H1 (cell line): ENCODE data around the gene SBNO2. TPM values are rescaled to one million over a fixed set of nuclear protein-coding genes. Genes with fewer than 3 reads are reported as not detected.

Experiments used
- CTCF ChIA-PET: fragments of 300-600 bp; sonication (Branson Sonifier 250); formaldehyde crosslinking; loops from one replicate; lab custom pipeline; 2021; ENCODE audit not compliant: partially characterized antibody; lab: Charles Lee
- POLR2A ChIA-PET: fragments of 300-600 bp; sonication (Branson Sonifier 250); formaldehyde crosslinking; loops from one replicate; lab custom pipeline; 2021; ENCODE audit warnings: inconsistent platforms; ENCODE audit not compliant: partially characterized antibody; lab: Charles Lee
- DNase-seq, 2 experiments: peaks; one replicate each; pipeline versions ENCODE4 v3.0.0 to v3.0.0-alpha.2; 2010 to 2022; ENCODE audit warnings: low spot score in 2 of 2, low read depth in 1 of 2, mixed read lengths in 1 of 2
- FAIRE-seq: peaks from 2 replicates; lab custom pipeline; 2011; peaks lifted over from hg19 to GRCh38; lab: Jason Lieb, UNC
- H2AFZ ChIP-seq: 2 replicates; pipeline ENCODE4 v1.8.1; 2012; ENCODE audit warnings: low read length, inconsistent platforms
- H2AK5ac ChIP-seq: 2 replicates; pipeline ENCODE4 v1.6.1; 2013; ENCODE audit warnings: low read depth, low read length
- H2BK120ac ChIP-seq: replicated peaks from 2 replicates; pipeline ENCODE3; 2013; ENCODE audit warnings: low read depth, low read length, inconsistent platforms
- H2BK12ac ChIP-seq: 2 replicates; pipeline ENCODE4 v1.6.1; 2013; ENCODE audit warnings: low read depth, low read length
- H2BK15ac ChIP-seq: 2 replicates; pipeline ENCODE4 v1.6.1; 2013; ENCODE audit warnings: low read length
- H2BK20ac ChIP-seq: 2 replicates; pipeline ENCODE4 v1.6.1; 2013; ENCODE audit warnings: low read length
- H2BK5ac ChIP-seq: 2 replicates; pipeline ENCODE4 v1.6.1; 2013; ENCODE audit warnings: low read depth, low read length
- H3K14ac ChIP-seq: 2 replicates; pipeline ENCODE4 v1.6.1; 2013; ENCODE audit warnings: inconsistent platforms; ENCODE audit not compliant: insufficient read length
- H3K18ac ChIP-seq: 2 replicates; pipeline ENCODE4 v1.6.1; 2013; ENCODE audit warnings: low read length; ENCODE audit errors: extremely low read depth
- H3K23ac ChIP-seq: 2 replicates; pipeline ENCODE4 v1.6.1; 2013; ENCODE audit warnings: inconsistent platforms; ENCODE audit not compliant: insufficient read length
- H3K23me2 ChIP-seq: 2 replicates; pipeline ENCODE4 v1.6.1; 2013; ENCODE audit warnings: low read depth, low read length
- H3K27ac ChIP-seq: 2 replicates; pipeline ENCODE4 v1.6.1; 2011; ENCODE audit warnings: low read depth, low read length, inconsistent platforms
- H3K27me3 ChIP-seq, 4 experiments: replicated peaks in 1 of 4; 1 replicate in 1 of 4; 2 replicates in 3 of 4; pipeline versions ENCODE4 v1.6.1 to v1.8.1; 2011 to 2013; ENCODE audit warnings: low read length in 3 of 4, mild to moderate bottlenecking in 3 of 4, inconsistent platforms in 2 of 4, mixed read lengths in 2 of 4, moderate library complexity in 1 of 4; ENCODE audit not compliant: control insufficient read depth in 3 of 4, insufficient read depth in 3 of 4; ENCODE audit errors: extremely low read depth in 1 of 4
- H3K36me3 ChIP-seq, 4 experiments: 2 replicates each; pipeline versions ENCODE4 v1.6.1 to v1.8.1; 2011 to 2013; ENCODE audit warnings: mild to moderate bottlenecking in 4 of 4, low read length in 3 of 4, moderate library complexity in 2 of 4, control low read depth in 1 of 4, inconsistent platforms in 1 of 4; ENCODE audit not compliant: insufficient read depth in 4 of 4, control insufficient read depth in 2 of 4
- H3K4ac ChIP-seq: replicated peaks from 2 replicates; pipeline ENCODE3; 2013; ENCODE audit warnings: low read length, low read depth, mixed read lengths, inconsistent platforms; ENCODE audit not compliant: insufficient read length
- H3K4me1 ChIP-seq, 4 experiments: replicated peaks in 1 of 4; 1 replicate in 1 of 4; 2 replicates in 3 of 4; pipeline versions ENCODE4 v1.6.1 to v1.8.1; 2011 to 2013; ENCODE audit warnings: low read length in 3 of 4, inconsistent platforms in 2 of 4, mixed read lengths in 1 of 4; ENCODE audit not compliant: insufficient read depth in 4 of 4, control insufficient read depth in 3 of 4
- H3K4me2 ChIP-seq, 2 experiments: 2 replicates each; pipeline versions ENCODE4 v1.6.1 to v1.8.1; 2011 to 2013; ENCODE audit warnings: low read depth in 2 of 2, low read length in 2 of 2, control low read depth in 1 of 2, inconsistent platforms in 1 of 2, mild to moderate bottlenecking in 1 of 2; ENCODE audit not compliant: insufficient read depth in 1 of 2
- H3K4me3 ChIP-seq, 4 experiments: fragments of 200-600, 300-600 bp in 1 of 4; sonication (generic), shearing (Covaris generic), sonication (Bioruptor Twin) in 1 of 4; 2 replicates each; pipeline versions ENCODE4 v1.5.1 to v1.8.1; 2011 to 2016; ENCODE audit warnings: low read length in 4 of 4, low read depth in 3 of 4, control low read depth in 2 of 4, inconsistent platforms in 2 of 4, mild to moderate bottlenecking in 2 of 4, mixed read lengths in 1 of 4, moderate library complexity in 1 of 4; ENCODE audit not compliant: insufficient read depth in 2 of 4; ENCODE audit errors: extremely low read depth in 1 of 4
- H3K56ac ChIP-seq: replicated peaks from 2 replicates; pipeline ENCODE3; 2013; ENCODE audit warnings: low read depth, mild to moderate bottlenecking, mixed read lengths, low read length, inconsistent platforms; ENCODE audit not compliant: insufficient read length
- H3K79me1 ChIP-seq: 2 replicates; pipeline ENCODE4 v1.6.1; 2013; ENCODE audit warnings: low read depth, low read length, control low read depth
- H3K79me2 ChIP-seq, 2 experiments: 2 replicates each; pipeline versions ENCODE4 v1.6.1 to v1.8.1; 2012 to 2013; ENCODE audit warnings: low read length in 2 of 2, mild to moderate bottlenecking in 2 of 2, inconsistent platforms in 1 of 2; ENCODE audit not compliant: insufficient read depth in 2 of 2, control insufficient read depth in 1 of 2
- H3K9ac ChIP-seq, 4 experiments: replicated peaks in 1 of 4; 1 replicate in 1 of 4; 2 replicates in 3 of 4; pipeline versions ENCODE4 v1.6.1 to v1.8.1; 2011 to 2013; ENCODE audit warnings: low read depth in 3 of 4, low read length in 3 of 4, control low read depth in 2 of 4, mild to moderate bottlenecking in 2 of 4, moderate library complexity in 2 of 4, inconsistent platforms in 1 of 4; ENCODE audit errors: extremely low read depth in 1 of 4
- H3K9me3 ChIP-seq, 2 experiments: 2 replicates each; pipeline versions ENCODE4 v1.6.1 to v1.8.1; 2012 to 2013; ENCODE audit warnings: mild to moderate bottlenecking in 2 of 2, moderate library complexity in 2 of 2, control low read depth in 1 of 2, inconsistent platforms in 1 of 2, low read depth in 1 of 2, low read length in 1 of 2, mixed read lengths in 1 of 2; ENCODE audit not compliant: insufficient read depth in 2 of 2
- H4K20me1 ChIP-seq, 2 experiments: replicated peaks in 1 of 2; 2 replicates each; pipeline versions ENCODE3 to v1.8.1; 2011 to 2013; ENCODE audit warnings: inconsistent platforms in 2 of 2, low read length in 2 of 2, mild to moderate bottlenecking in 1 of 2; ENCODE audit not compliant: insufficient read depth in 2 of 2, control insufficient read depth in 1 of 2
- H4K5ac ChIP-seq: 2 replicates; pipeline ENCODE4 v1.6.1; 2013; ENCODE audit warnings: low read length, low read depth, mixed read lengths, inconsistent platforms; ENCODE audit not compliant: insufficient read length
- H4K8ac ChIP-seq: 2 replicates; pipeline ENCODE4 v1.8.0; 2013; ENCODE audit warnings: mild to moderate bottlenecking, moderate library complexity, low read length, inconsistent platforms; ENCODE audit not compliant: insufficient read depth; ENCODE audit errors: extremely low read depth
- H4K91ac ChIP-seq: replicated peaks from 2 replicates; pipeline ENCODE3; 2013; ENCODE audit warnings: low read length, mixed read lengths, inconsistent platforms; ENCODE audit not compliant: insufficient read length
- CTBP2 ChIP-seq: IDR thresholded peaks from 2 replicates; pipeline ENCODE4 v1.7.0; 2011; ENCODE audit warnings: borderline replicate concordance, mild to moderate bottlenecking, moderate library complexity, mixed read lengths, low read length; ENCODE audit not compliant: insufficient read depth, insufficient read length
- SAP30 ChIP-seq: fragments of 300-600 bp; sonication (generic); IDR thresholded peaks from 2 replicates; pipeline ENCODE4 v1.7.1; 2012; ENCODE audit warnings: low read length, moderate library complexity, mild to moderate bottlenecking, inconsistent platforms; ENCODE audit not compliant: insufficient read depth, insufficient replicate concordance
- YY1 ChIP-seq: IDR thresholded peaks from 2 replicates; pipeline ENCODE4 v1.6.1; 2011; ENCODE audit warnings: low read depth, mild to moderate bottlenecking, low read length
- WGBS, 2 experiments: shearing (Covaris generic) in 1 of 2; methylation state at CpG; one replicate each; pipeline versions ENCODE4 v1.1.6 to v1.1.7; 2013 to 2015; ENCODE audit warnings: low lambda C conversion rate in 2 of 2, mixed read lengths in 2 of 2, inconsistent platforms in 1 of 2, low coverage in 1 of 2, missing lambda C conversion rate in 1 of 2; ENCODE audit not compliant: insufficient replicate concordance in 2 of 2, insufficient coverage in 1 of 2, insufficient read length in 1 of 2; ENCODE audit errors: extremely low coverage in 1 of 2, missing lambda C conversion rate in 1 of 2; 5-methylcytosine and 5-hydroxymethylcytosine counted together
- polyA plus RNA-seq, 7 experiments: library from polyadenylated mRNA; depleted of rRNA in 3 of 7; stranded (reverse) in 5 of 7; unstranded in 2 of 7; fragments of >200 nt in 5 of 7; fragments of 200-250 nt in 2 of 7; gene quantifications; 1 replicate in 5 of 7; 2 replicates in 1 of 7; 4 replicates in 1 of 7; pipeline versions ENCODE4 v1.2.1 to v1.2.3, GENCODE V29; 2011 to 2013; ENCODE audit warnings: missing spikeins in 2 of 7, mixed read lengths in 2 of 7
- total RNA-seq: library from RNA; stranded (reverse); fragmentation: NEBNext Ultra II Directional; extraction: Animal tissue kit (Norgen Biotek cat#: 25700); gene quantifications from 2 replicates; pipeline ENCODE4 v1.2.1, GENCODE V29; 2021

The SBNO2 gene
- total and polyA plus RNA-seq, 2 of the 8 experiments (the other 6 are each of a cell fraction or from before 2014, with no cell fraction given) = 12.2 to 31.4 TPM

- Histone ChIP-seq H2AFZ (no peak overlapping the region), H3K23me2 (no peaks in the 10 kb centered on the region), H3K14ac (no peak overlapping the region), H3K79me1 (no peaks in the 10 kb centered on the region), H3K4me2 (peak overlapping the region in 1 of 2 experiments; percentile 24; a peak in 2 of 4 replicates), H2AK5ac (peak overlapping the region; percentile 93; the same call in 1 of the 2 replicates), H4K8ac (no peak overlapping the region), H2BK5ac (peak overlapping the region; percentile 66; the same call in 1 of the 2 replicates), H4K5ac (no peak overlapping the region), H4K91ac (peak overlapping the region; percentile 5), H3K56ac (no peak overlapping the region), H3K27ac (no peak overlapping the region), H3K18ac (peak overlapping the region; percentile 62; the same call in 1 of the 2 replicates), H2BK15ac (peak overlapping the region; percentile 88; the same call in 1 of the 2 replicates), H2BK20ac (peak overlapping the region; percentile 93), H3K4ac (no peak overlapping the region), H4K20me1 (no peaks in the 10 kb centered on the region), H3K36me3 (no peaks in the 10 kb centered on the region), H3K27me3 (no peaks in the 10 kb centered on the region), H3K9me3 (no peaks in the 10 kb centered on the region), H3K23ac (no peak overlapping the region), H2BK120ac (no peak overlapping the region), H3K9ac (peak overlapping the region in 2 of 4 experiments; percentile 29 to 47; a peak in 2 of 7 replicates), H3K4me1 (peaks cover 3 to 18% (median 9%) of the 10 kb centered on the region in 4 experiments), H2BK12ac (0 out of 2 replicates have a peak overlapping the region, but pooled peaks have one; percentile 60), H3K79me2 (no peaks in the 10 kb centered on the region), H3K4me3 (no peak overlapping the region)
- WGBS, 2 experiments = 81% methylated on average over 11 of the region's 11 CpGs; no CpG with 5 or more reads in 1 of the 2 experiments
- CTCF ChIA-PET = interaction anchor here (0.9 to 1.6 kb wide), 3 partner anchors 40 to 68 kb away, joined by 3 to 6 read pairs (median 4); no protein-coding TSS in a partner anchor
- FAIRE-seq (no peak), DNase-seq (no peak)
- POLR2A ChIA-PET = interaction anchor here (0.7 to 2.1 kb wide), 2 partner anchors 19 to 22 kb away, joined by 3 to 6 read pairs; no protein-coding TSS in a partner anchor
- TF ChIP-seq YY1 (no peak), SAP30 (no peak), CTBP2 (no peak)
Observed at GRCh38 chr19:1181606-1182005, 7.5 kb upstream of the SBNO2 start.
